MM.1S (cell line): ENCODE measurements around the gene PRSS33.

Experiments used
- DNase-seq: peaks from one replicate; pipeline ENCODE4 v3.0.0-alpha.2; 2015
- H2AFZ ChIP-seq: fragments of 300-600 bp; sonication (generic); 2 replicates; pipeline ENCODE4 v1.6.0; 2016; ENCODE audit warnings: antibody characterized with exemption, low read length
- H3F3A ChIP-seq: fragments of 300-600 bp; sonication (generic); 2 replicates; pipeline ENCODE4 v1.6.1; 2016; ENCODE audit warnings: mild to moderate bottlenecking, antibody characterized with exemption, low read length, moderate library complexity, mixed read lengths; ENCODE audit not compliant: insufficient read depth
- H3K27ac ChIP-seq: fragments of 300-600 bp; sonication (generic); 2 replicates; pipeline ENCODE4 v1.5.1; 2016; ENCODE audit warnings: mild to moderate bottlenecking, low read length
- H3K27me3 ChIP-seq: fragments of 300-600 bp; sonication (generic); replicated peaks from 2 replicates; pipeline ENCODE4 v1.6.0; 2016; ENCODE audit warnings: low read length; ENCODE audit not compliant: insufficient read depth
- H3K36me3 ChIP-seq: fragments of 300-600 bp; sonication (generic); replicated peaks from 2 replicates; pipeline ENCODE4 v1.6.1; 2016; ENCODE audit warnings: mild to moderate bottlenecking, low read length, mixed read lengths; ENCODE audit not compliant: insufficient read depth
- H3K4me1 ChIP-seq: fragments of 300-600 bp; sonication (generic); 2 replicates; pipeline ENCODE4 v1.6.1; 2016; ENCODE audit warnings: low read length, mixed read lengths
- H3K4me2 ChIP-seq: fragments of 300-600 bp; sonication (generic); 2 replicates; pipeline ENCODE4 v1.6.0; 2016; ENCODE audit warnings: low read depth, low read length
- H3K4me3 ChIP-seq: fragments of 300-600 bp; sonication (generic); 2 replicates; pipeline ENCODE4 v1.5.1; 2016; ENCODE audit warnings: low read length, mixed read lengths
- H3K79me2 ChIP-seq: fragments of 300-600 bp; sonication (generic); 2 replicates; pipeline ENCODE4 v1.6.1; 2016; ENCODE audit warnings: mixed run types, low read length, mixed read lengths
- H3K9ac ChIP-seq: fragments of 300-600 bp; sonication (generic); 2 replicates; pipeline ENCODE4 v1.6.1; 2016; ENCODE audit warnings: low read length, mixed read lengths
- H3K9me2 ChIP-seq: fragments of 300-600 bp; sonication (generic); replicated peaks from 2 replicates; pipeline ENCODE4 v1.6.1; 2016; ENCODE audit warnings: mild to moderate bottlenecking, low read length, mixed read lengths; ENCODE audit not compliant: insufficient read depth
- H3K9me3 ChIP-seq: fragments of 300-600 bp; sonication (generic); replicated peaks from 2 replicates; pipeline ENCODE4 v1.6.1; 2016; ENCODE audit warnings: mild to moderate bottlenecking, low read length, mixed read lengths; ENCODE audit not compliant: insufficient read depth
- H4K20me1 ChIP-seq: fragments of 300-600 bp; sonication (generic); 2 replicates; pipeline ENCODE4 v1.6.1; 2016; ENCODE audit warnings: mild to moderate bottlenecking, low read length, moderate library complexity, mixed read lengths; ENCODE audit not compliant: insufficient read depth
- CTCF ChIP-seq: fragments of 300-600 bp; sonication (generic); IDR thresholded peaks from 2 replicates; pipeline ENCODE4 v1.5.1; 2016; ENCODE audit warnings: antibody characterized with exemption, low read length, mixed read lengths
- EZH2 ChIP-seq: fragments of 300-600 bp; sonication (generic); optimal IDR thresholded peaks from 2 replicates; pipeline ENCODE3; 2017; ENCODE audit warnings: low read depth, mild to moderate bottlenecking, antibody characterized with exemption, low read length, mixed read lengths
- EZH2phosphoT487 ChIP-seq: fragments of 300-600 bp; sonication (generic); IDR thresholded peaks from 2 replicates; pipeline ENCODE4 v1.6.1; 2018; ENCODE audit warnings: antibody characterized with exemption, low read length

The PRSS33 gene

GRCh38 chr16:2825906-2826305 is 38.5 kb upstream of the PRSS33 start:
- H3K27me3 ChIP-seq: peaks cover 99% of the 10 kb centered on the region
- no peaks in the 10 kb centered on the region for H3K36me3 ChIP-seq
- no peak overlapping the region for H3K27ac ChIP-seq

GRCh38 chr16:2825049-2825742 is 37.8 kb upstream of the PRSS33 start:
- no peak overlapping the region for H2AFZ ChIP-seq
- no peaks in the 10 kb centered on the region for H3K79me2 ChIP-seq
- H3K9ac ChIP-seq: no peak overlapping the region
- peaks cover 99% of the 10 kb centered on the region for H3K27me3 ChIP-seq
- H3K4me1 ChIP-seq: no peaks in the 10 kb centered on the region
- H3K4me2 ChIP-seq: no peak overlapping the region
- no peak overlapping the region for H3K4me3 ChIP-seq
- no peaks in the 10 kb centered on the region for H3F3A ChIP-seq
- no peaks in the 10 kb centered on the region for H3K36me3 ChIP-seq
- no peaks in the 10 kb centered on the region for H4K20me1 ChIP-seq
- H3K9me2 ChIP-seq: no peaks in the 10 kb centered on the region
- no peak overlapping the region for H3K27ac ChIP-seq
- TF ChIP-seq EZH2 (no peak), CTCF (no peak), EZH2phosphoT487 (no peak)
- H3K9me3 ChIP-seq: no peaks in the 10 kb centered on the region
- no peak for DNase-seq

More at GRCh38 chr16:2825906-2826305, 38.5 kb upstream of the PRSS33 start:
- Histone ChIP-seq H3K4me3 (no peak overlapping the region), H2AFZ (no peak overlapping the region), H3K9ac (no peak overlapping the region), H3K9me2 (no peaks in the 10 kb centered on the region), H3K4me2 (no peak overlapping the region), H3F3A (no peaks in the 10 kb centered on the region), H4K20me1 (no peaks in the 10 kb centered on the region), H3K79me2 (no peaks in the 10 kb centered on the region), H3K9me3 (no peaks in the 10 kb centered on the region), H3K4me1 (no peaks in the 10 kb centered on the region)
- TF ChIP-seq EZH2phosphoT487 (no peak), EZH2 (peak; percentile 4)
- DNase-seq: no peak

- peaks cover 99% of the 10 kb centered on the region for H3K27me3 ChIP-seq
- DNase-seq: no peak
- H3K27ac ChIP-seq: no peak overlapping the region
- H3K9me2 ChIP-seq: no peaks in the 10 kb centered on the region
- H3K36me3 ChIP-seq: no peaks in the 10 kb centered on the region
- TF ChIP-seq CTCF (no peak), EZH2 (no peak), EZH2phosphoT487 (no peak)
- H3K9ac ChIP-seq: no peak overlapping the region
- no peaks in the 10 kb centered on the region for H3K79me2 ChIP-seq
- no peaks in the 10 kb centered on the region for H3K4me1 ChIP-seq
- H3K4me3 ChIP-seq: no peak overlapping the region
- no peak overlapping the region for H2AFZ ChIP-seq
- H3K9me3 ChIP-seq: no peaks in the 10 kb centered on the region
- no peaks in the 10 kb centered on the region for H4K20me1 ChIP-seq
- no peaks in the 10 kb centered on the region for H3F3A ChIP-seq
- no peak overlapping the region for H3K4me2 ChIP-seq
These were observed 37.3 kb upstream of the PRSS33 start for GRCh38 chr16:2824626-2825025.

- no peak for DNase-seq
- Histone ChIP-seq H2AFZ (no peak overlapping the region), H3K36me3 (no peaks in the 10 kb centered on the region), H3K27me3 (peaks cover 99% of the 10 kb centered on the region), H3K79me2 (no peaks in the 10 kb centered on the region), H4K20me1 (no peaks in the 10 kb centered on the region), H3K4me1 (no peaks in the 10 kb centered on the region), H3K9me3 (no peaks in the 10 kb centered on the region), H3K4me3 (no peak overlapping the region), H3K9me2 (no peaks in the 10 kb centered on the region), H3K27ac (no peak overlapping the region), H3K4me2 (no peak overlapping the region), H3K9ac (no peak overlapping the region), H3F3A (no peaks in the 10 kb centered on the region)
- TF ChIP-seq CTCF (no peak), EZH2phosphoT487 (no peak)
These were observed 35.1 kb upstream of the PRSS33 start for GRCh38 chr16:2822496-2822895.
